Endothelial cell of umbilical vein (primary cell): ENCODE results near the gene ZSWIM6. TPM values are rescaled to one million over a fixed set of nuclear protein-coding genes. Genes with fewer than 3 reads are reported as not detected.

ENCODE experiments used
- BruUV-seq: library from RNA; stranded (reverse); fragments of 400-500 nt; replicated peaks from 2 replicates; lab custom pipeline; 2021; lab: Mats Ljungman, UMichigan
- CTCF ChIA-PET: fragments of 300-600, 350-600 bp; sonication (Branson Sonifier 250); formaldehyde crosslinking; loops from one replicate; lab custom pipeline; 2021; ENCODE audit warnings: antibody characterized with exemption, inconsistent platforms; lab: Charles Lee
- POLR2A ChIA-PET: fragments of 300-600, 350-600 bp; sonication (Branson Sonifier 250); formaldehyde crosslinking; loops from one replicate; lab custom pipeline; 2021; ENCODE audit warnings: antibody characterized with exemption, inconsistent platforms; lab: Charles Lee
- DNase-seq: peaks from one replicate; pipeline ENCODE4 v3.0.0-alpha.2; 2011; ENCODE audit warnings: low read depth, low spot score
- FAIRE-seq: peaks from 2 replicates; lab custom pipeline; 2011; peaks lifted over from hg19 to GRCh38; lab: Jason Lieb, UNC
- H2AFZ ChIP-seq: 2 replicates; pipeline ENCODE4 v1.6.0; 2012; ENCODE audit warnings: low read depth, low read length, control low read depth, inconsistent platforms
- H3K27ac ChIP-seq: 2 replicates; pipeline ENCODE4 v1.5.1; 2011; ENCODE audit warnings: low read depth, mild to moderate bottlenecking, control low read depth, low read length, moderate library complexity; ENCODE audit not compliant: insufficient read depth
- H3K27me3 ChIP-seq, 2 experiments: 2 replicates each; pipeline versions ENCODE4 v1.6.0 to v1.6.1; 2011; ENCODE audit warnings: low read length in 2 of 2, mixed read lengths in 1 of 2; ENCODE audit not compliant: control insufficient read depth in 2 of 2, insufficient read depth in 2 of 2
- H3K36me3 ChIP-seq, 2 experiments: 2 replicates in 1 of 2; 3 replicates in 1 of 2; pipeline ENCODE4 v1.5.1; 2011; ENCODE audit warnings: low read length in 2 of 2, mild to moderate bottlenecking in 1 of 2, moderate library complexity in 1 of 2; ENCODE audit not compliant: control insufficient read depth in 2 of 2, insufficient read depth in 2 of 2; ENCODE audit errors: extremely low read depth in 1 of 2
- H3K4me1 ChIP-seq: 3 replicates; pipeline ENCODE4 v1.5.1; 2011; ENCODE audit warnings: mild to moderate bottlenecking, low read length; ENCODE audit not compliant: control insufficient read depth, insufficient read depth; ENCODE audit errors: extremely low read depth
- H3K4me2 ChIP-seq: 2 replicates; pipeline ENCODE4 v1.6.1; 2011; ENCODE audit warnings: low read length, control low read depth, mixed read lengths; ENCODE audit not compliant: insufficient read depth
- H3K4me3 ChIP-seq, 3 experiments: fragments of 200-600 bp in 1 of 3; sonication (generic), shearing (Covaris generic) in 1 of 3; replicated peaks in 1 of 3; 2 replicates each; pipeline ENCODE4 v1.5.1; 2011 to 2016; ENCODE audit warnings: control low read depth in 3 of 3, low read length in 3 of 3, mild to moderate bottlenecking in 2 of 3, inconsistent platforms in 1 of 3, low read depth in 1 of 3, moderate library complexity in 1 of 3; ENCODE audit not compliant: insufficient read depth in 1 of 3
- H3K79me2 ChIP-seq: 2 replicates; pipeline ENCODE4 v1.6.0; 2012; ENCODE audit warnings: low read length, inconsistent platforms; ENCODE audit not compliant: control insufficient read depth, insufficient read depth
- H3K9ac ChIP-seq: replicated peaks from 2 replicates; pipeline ENCODE3; 2011; ENCODE audit warnings: low read length, control low read depth; ENCODE audit not compliant: insufficient read depth; ENCODE audit errors: extremely low read depth
- H3K9me1 ChIP-seq: replicated peaks from 3 replicates; pipeline ENCODE4 v1.6.0; 2011; ENCODE audit warnings: mild to moderate bottlenecking, low read length; ENCODE audit not compliant: control insufficient read depth, insufficient read depth; ENCODE audit errors: extremely low read depth
- H3K9me3 ChIP-seq: replicated peaks from 2 replicates; pipeline ENCODE4 v1.5.1; 2012; ENCODE audit warnings: low read length, inconsistent platforms; ENCODE audit not compliant: control insufficient read depth, insufficient read depth
- H4K20me1 ChIP-seq: replicated peaks from 2 replicates; pipeline ENCODE3; 2011; ENCODE audit warnings: mild to moderate bottlenecking, low read length; ENCODE audit not compliant: control insufficient read depth, insufficient read depth; ENCODE audit errors: extremely low read depth
- EZH2 ChIP-seq: IDR thresholded peaks from 2 replicates; pipeline ENCODE4 v1.6.1; 2012; ENCODE audit warnings: borderline replicate concordance, low read depth, mild to moderate bottlenecking, moderate library complexity, low read length, inconsistent platforms; ENCODE audit not compliant: severe bottlenecking
- FOS ChIP-seq: IDR thresholded peaks from 2 replicates; pipeline ENCODE4 v1.6.1; 2011; ENCODE audit warnings: mild to moderate bottlenecking, low read length, moderate library complexity, borderline replicate concordance; ENCODE audit not compliant: insufficient read depth
- GATA2 ChIP-seq: IDR thresholded peaks from 2 replicates; pipeline ENCODE4 v1.7.0; 2011; ENCODE audit warnings: low read depth, mild to moderate bottlenecking, moderate library complexity, mixed read lengths, low read length; ENCODE audit not compliant: insufficient read length, insufficient read depth
- JUN ChIP-seq: IDR thresholded peaks from 2 replicates; pipeline ENCODE4 v1.6.1; 2011; ENCODE audit warnings: borderline replicate concordance, low read depth; ENCODE audit not compliant: insufficient read length, insufficient read depth
- MYC ChIP-seq: IDR thresholded peaks from one replicate; pipeline ENCODE4 v1.6.1; 2011; ENCODE audit warnings: mild to moderate bottlenecking, low read depth, low read length
- POLR2A ChIP-seq: IDR thresholded peaks from 2 replicates; pipeline ENCODE4 v1.6.1; 2012; ENCODE audit warnings: low read depth, mild to moderate bottlenecking, control low read depth, low read length
- POLR2AphosphoS5 ChIP-seq: IDR thresholded peaks from 2 replicates; pipeline ENCODE4 v1.6.1; 2012; ENCODE audit warnings: low read depth, mild to moderate bottlenecking, control low read depth, low read length, moderate library complexity; ENCODE audit not compliant: insufficient read depth
- dilution Hi-C: fragments of 300-500 bp; cut with MboI; formaldehyde crosslinking; loops from one replicate; pipeline ENCODE4 v1.15.0; 2019; ENCODE audit warnings: low sequenced_read_pairs; ENCODE audit not compliant: extremely low pct_ligation_motif_present
- intact Hi-C: fragments of 100-400 bp; cut with micrococcal nuclease; formaldehyde crosslinking; loops from one replicate; pipeline ENCODE4 v1.10.0; 2022
- polyA plus RNA-seq, 4 experiments: library from polyadenylated mRNA; depleted of rRNA in 3 of 4; stranded (reverse) in 3 of 4; unstranded in 1 of 4; fragments of >200 nt; gene quantifications; 2 replicates each; pipeline versions ENCODE4 v1.2.1 to v1.2.3, GENCODE V29; 2011 to 2012; ENCODE audit warnings: missing spikeins in 1 of 4
- total RNA-seq: library from RNA; stranded (reverse); gene quantifications from 2 replicates; pipeline ENCODE4 v1.2.3, GENCODE V29; 2021
- TF ChIP-seq, protein P1 (sequence below), 2 donors: IDR thresholded peaks; 1 replicate in 1 of 2; 2 replicates in 1 of 2; pipeline ENCODE4 v1.5.1; 2011; ENCODE audit warnings: low read length in 2 of 2, mild to moderate bottlenecking in 2 of 2, moderate library complexity in 2 of 2, control low read depth in 1 of 2, inconsistent platforms in 1 of 2, low read depth in 1 of 2; ENCODE audit not compliant: insufficient read depth in 1 of 2; ENCODE audit errors: extremely low read depth in 1 of 2
- TF ChIP-seq, protein P2 (sequence below): IDR thresholded peaks from 2 replicates; pipeline ENCODE4 v1.6.1; 2011; ENCODE audit not compliant: insufficient read depth, insufficient read length

ZSWIM6 gene
- total and polyA plus RNA-seq, 2 donors (not counting 3 experiments of a cell fraction or from before 2014, with no cell fraction given): 14.9 to 25.3 TPM

DNA sequence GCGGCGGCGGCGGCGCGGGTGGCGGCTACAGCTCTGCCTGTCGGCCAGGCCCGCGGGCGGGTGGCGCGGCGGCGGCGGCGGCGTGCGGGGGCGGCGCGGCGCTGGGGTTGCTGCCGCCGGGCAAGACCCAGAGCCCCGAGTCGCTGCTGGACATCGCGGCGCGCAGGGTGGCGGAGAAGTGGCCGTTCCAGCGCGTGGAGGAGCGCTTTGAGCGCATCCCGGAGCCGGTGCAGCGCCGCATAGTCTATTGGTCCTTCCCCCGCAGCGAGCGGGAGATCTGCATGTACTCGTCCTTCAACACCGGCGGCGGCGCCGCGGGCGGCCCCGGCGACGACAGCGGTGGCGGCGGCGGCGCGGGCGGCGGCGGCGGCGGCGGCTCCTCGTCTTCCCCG lies 296 bp downstream of the ZSWIM6 start:
- dilution Hi-C loops (no loop called here), intact Hi-C loops (loop anchor here (1.0 to 10.0 kb wide), 6 partner anchors 76 to 638 kb away; no protein-coding TSS in a partner anchor)
- Histone ChIP-seq H3K36me3 (no peaks in the 10 kb centered on the region), H3K9ac (peak overlapping the region; percentile 87), H3K27ac (peak overlapping the region; percentile 80), H3K27me3 (no peaks in the 10 kb centered on the region), H3K4me3 (peak overlapping the region in 1 of 3 experiments; percentile 99), H3K9me3 (no peaks in the 10 kb centered on the region), H4K20me1 (peaks cover 13% of the 10 kb centered on the region), H3K79me2 (peaks cover 56% of the 10 kb centered on the region), H3K9me1 (no peaks in the 10 kb centered on the region), H3K4me2 (no peak overlapping the region), H2AFZ (no peak overlapping the region), H3K4me1 (peaks cover 43% of the 10 kb centered on the region)
- POLR2A ChIA-PET: interaction anchor here (1.0 to 2.6 kb wide), 8 partner anchors 12 to 171 kb away, joined by 3 to 23 read pairs (median 6); partner anchors contain the start of gene SMIM15
- TF ChIP-seq, protein P1, sequence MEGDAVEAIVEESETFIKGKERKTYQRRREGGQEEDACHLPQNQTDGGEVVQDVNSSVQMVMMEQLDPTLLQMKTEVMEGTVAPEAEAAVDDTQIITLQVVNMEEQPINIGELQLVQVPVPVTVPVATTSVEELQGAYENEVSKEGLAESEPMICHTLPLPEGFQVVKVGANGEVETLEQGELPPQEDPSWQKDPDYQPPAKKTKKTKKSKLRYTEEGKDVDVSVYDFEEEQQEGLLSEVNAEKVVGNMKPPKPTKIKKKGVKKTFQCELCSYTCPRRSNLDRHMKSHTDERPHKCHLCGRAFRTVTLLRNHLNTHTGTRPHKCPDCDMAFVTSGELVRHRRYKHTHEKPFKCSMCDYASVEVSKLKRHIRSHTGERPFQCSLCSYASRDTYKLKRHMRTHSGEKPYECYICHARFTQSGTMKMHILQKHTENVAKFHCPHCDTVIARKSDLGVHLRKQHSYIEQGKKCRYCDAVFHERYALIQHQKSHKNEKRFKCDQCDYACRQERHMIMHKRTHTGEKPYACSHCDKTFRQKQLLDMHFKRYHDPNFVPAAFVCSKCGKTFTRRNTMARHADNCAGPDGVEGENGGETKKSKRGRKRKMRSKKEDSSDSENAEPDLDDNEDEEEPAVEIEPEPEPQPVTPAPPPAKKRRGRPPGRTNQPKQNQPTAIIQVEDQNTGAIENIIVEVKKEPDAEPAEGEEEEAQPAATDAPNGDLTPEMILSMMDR (IDR thresholded peaks at IDR 0.05; ENCODE audit: extremely low read depth in 1 of 2, insufficient read depth in 1 of 2, low read depth in 1 of 2, low read length in 2 of 2): no peak
- TF ChIP-seq, protein P2, sequence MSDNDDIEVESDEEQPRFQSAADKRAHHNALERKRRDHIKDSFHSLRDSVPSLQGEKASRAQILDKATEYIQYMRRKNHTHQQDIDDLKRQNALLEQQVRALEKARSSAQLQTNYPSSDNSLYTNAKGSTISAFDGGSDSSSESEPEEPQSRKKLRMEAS: no peak
- no peak for TF ChIP-seq JUN
- no peak for TF ChIP-seq MYC
- no peak for TF ChIP-seq POLR2A
- no peak for TF ChIP-seq POLR2AphosphoS5
- no peak for TF ChIP-seq EZH2
- no peak for TF ChIP-seq FOS
- no peak for TF ChIP-seq GATA2
- FAIRE-seq (no peak), DNase-seq (no peak)
- no TSS peak for BruUV-seq
- CTCF ChIA-PET: interaction anchor here (1.4 to 3.3 kb wide), 9 partner anchors 11 to 374 kb away, joined by 4 to 58 read pairs (median 10); no protein-coding TSS in a partner anchor
